HepG2 (cell line): ENCODE results near the gene MARCHF2. TPM values are rescaled to one million over a fixed set of nuclear protein-coding genes. Genes with fewer than 3 reads are reported as not detected.

Experiments used
- ATAC-seq: fragments of 200-7000 bp; cut with Tn5 transposase; 3 replicates; pipeline ENCODE4 v1.9.1; 2020; ENCODE audit warnings: mild to moderate bottlenecking, moderate library complexity
- BruUV-seq: library from RNA; stranded (reverse); fragments of 400-500 nt; replicated peaks from 2 replicates; lab custom pipeline; 2021; lab: Mats Ljungman, UMichigan
- CTCF ChIA-PET: fragments of 300-600 bp; formaldehyde crosslinking; extraction: SDS; loops from one replicate; lab custom pipeline; 2021; ENCODE audit warnings: low total read pairs, inconsistent platforms, low intra/inter-chr PET ratio; lab: Yijun Ruan, JAX
- POLR2A ChIA-PET: fragments of 350-600 bp; sonication (Branson Sonifier 250); formaldehyde crosslinking; loops from one replicate; lab custom pipeline; 2020; ENCODE audit warnings: antibody characterized with exemption, inconsistent platforms; lab: Yijun Ruan, JAX
- DNase-seq: peaks from one replicate; pipeline ENCODE4 v3.0.0-alpha.2; 2015; ENCODE audit warnings: low spot score
- FAIRE-seq: peaks from 3 replicates; lab custom pipeline; 2011; peaks lifted over from hg19 to GRCh38; lab: Jason Lieb, UNC
- H2AFZ ChIP-seq: one replicate; pipeline ENCODE4 v1.6.1; 2011; ENCODE audit warnings: low read length, inconsistent platforms
- H3K27ac ChIP-seq: fragments of 300-600 bp; 3 replicates; pipeline ENCODE4 v1.8.0; 2011; ENCODE audit warnings: mixed run types, mild to moderate bottlenecking, mixed read lengths, low read length, inconsistent platforms; ENCODE audit not compliant: insufficient read depth; ENCODE audit errors: extremely low read length
- H3K27me3 ChIP-seq, 2 experiments: fragments of 200-600 bp in 1 of 2; 2 replicates in 1 of 2; 3 replicates in 1 of 2; pipeline versions ENCODE4 v1.6.0 to v1.8.0; 2011; ENCODE audit warnings: low read length in 2 of 2, mild to moderate bottlenecking in 2 of 2, moderate library complexity in 2 of 2, inconsistent platforms in 1 of 2; ENCODE audit not compliant: insufficient read depth in 2 of 2, control insufficient read depth in 1 of 2
- H3K36me3 ChIP-seq, 2 experiments: fragments of 200-600 bp in 1 of 2; replicated peaks in 1 of 2; 2 replicates in 1 of 2; 3 replicates in 1 of 2; pipeline versions ENCODE4 v1.5.1 to v1.8.0; 2011; ENCODE audit warnings: low read length in 2 of 2, inconsistent platforms in 1 of 2; ENCODE audit not compliant: insufficient read depth in 2 of 2, control insufficient read depth in 1 of 2
- H3K4me1 ChIP-seq: 2 replicates; pipeline ENCODE4 v1.5.1; 2012; ENCODE audit warnings: low read length, inconsistent platforms; ENCODE audit not compliant: insufficient read depth
- H3K4me2 ChIP-seq: 2 replicates; pipeline ENCODE4 v1.6.0; 2011; ENCODE audit warnings: low read depth, low read length, inconsistent platforms
- H3K4me3 ChIP-seq, 3 experiments: fragments of 200-600 bp in 1 of 3; sonication (generic), shearing (Covaris generic) in 1 of 3; replicated peaks in 1 of 3; 2 replicates each; pipeline ENCODE4 v1.5.1; 2011 to 2016; ENCODE audit warnings: low read length in 3 of 3, inconsistent platforms in 2 of 3, low read depth in 2 of 3, mild to moderate bottlenecking in 2 of 3, control low read depth in 1 of 3, mixed read lengths in 1 of 3; ENCODE audit not compliant: insufficient read depth in 1 of 3
- H3K79me2 ChIP-seq: one replicate; pipeline ENCODE4 v1.6.1; 2011; ENCODE audit warnings: low read length, inconsistent platforms; ENCODE audit not compliant: insufficient read depth
- H3K9ac ChIP-seq: 2 replicates; pipeline ENCODE4 v1.6.0; 2011; ENCODE audit warnings: mild to moderate bottlenecking, low read depth, low read length, inconsistent platforms; ENCODE audit not compliant: insufficient read depth
- H3K9me3 ChIP-seq: 2 replicates; pipeline ENCODE4 v1.5.1; 2012; ENCODE audit warnings: mild to moderate bottlenecking, low read length
- H4K20me1 ChIP-seq: 2 replicates; pipeline ENCODE4 v1.6.0; 2011; ENCODE audit warnings: inconsistent platforms, mild to moderate bottlenecking, low read length, moderate library complexity; ENCODE audit not compliant: insufficient read depth
- ELF1 ChIP-seq: sonication (generic); formaldehyde crosslinking; IDR thresholded peaks from 2 replicates; pipeline ENCODE4 v1.4.0; 2020; ENCODE audit warnings: missing genetic modification reagents
- IKZF5 ChIP-seq: IDR thresholded peaks from 2 replicates; pipeline ENCODE4 v1.6.1; 2018; ENCODE audit warnings: missing genetic modification reagents, mild to moderate bottlenecking, missing compliant biosample characterization
- SAP130 ChIP-seq: IDR thresholded peaks from 2 replicates; pipeline ENCODE4 v1.6.1; 2016; ENCODE audit warnings: low read depth
- TGIF2 ChIP-seq: IDR thresholded peaks from 2 replicates; pipeline ENCODE4 v1.6.1; 2016; ENCODE audit warnings: control low read depth, missing compliant biosample characterization
- ZBTB10 ChIP-seq: sonication (generic); formaldehyde crosslinking; IDR thresholded peaks from 2 replicates; pipeline ENCODE4 v1.4.0; 2020; ENCODE audit warnings: missing genetic modification reagents, borderline replicate concordance
- ZNF143 ChIP-seq: sonication (generic); formaldehyde crosslinking; IDR thresholded peaks from 2 replicates; pipeline ENCODE4 v1.4.0; 2020; ENCODE audit warnings: missing genetic modification reagents
- ZNF782 ChIP-seq: sonication (generic); formaldehyde crosslinking; IDR thresholded peaks from 2 replicates; pipeline ENCODE4 v1.4.0; 2020; ENCODE audit warnings: missing genetic modification reagents, mild to moderate bottlenecking, borderline replicate concordance
- WGBS: methylation state at CpG from one replicate; pipeline ENCODE4 v1.1.6; 2017; ENCODE audit warnings: low lambda C conversion rate; 5-methylcytosine and 5-hydroxymethylcytosine counted together
- in situ Hi-C: cut with HindIII; loops from 2 replicates; pipeline ENCODE4 v1.10.0; 2017; ENCODE audit warnings: low pct_unique_long_range_greater_than_20kb; ENCODE audit not compliant: extremely low pct_ligation_motif_present
- intact Hi-C: fragments of 100-400 bp; cut with micrococcal nuclease; formaldehyde crosslinking; loops from one replicate; pipeline ENCODE4 v1.10.0; 2022; ENCODE audit not compliant: unreplicated experiment
- polyA plus RNA-seq, 8 experiments: library from polyadenylated mRNA; depleted of rRNA in 3 of 8; stranded (reverse) in 7 of 8; unstranded in 1 of 8; fragments of >200 nt; fragmentation: Illumina TruSeq in 4 of 8; extraction: Trizol in 4 of 8; gene quantifications; 2 replicates each; pipeline versions ENCODE4 v1.2.1 to v1.2.3, GENCODE V29; 2011 to 2016; ENCODE audit warnings: low read depth in 4 of 8, missing spikeins in 1 of 8, mixed read lengths in 1 of 8; ENCODE audit not compliant: insufficient read depth in 1 of 8
- total RNA-seq, 5 experiments: library from RNA; depleted of rRNA; stranded (reverse); fragments of >200 nt; fragmentation: Illumina TruSeq; extraction: Trizol; gene quantifications; 2 replicates each; pipeline ENCODE4 v1.2.3, GENCODE V29; 2016; ENCODE audit warnings: low read depth in 1 of 5

MARCHF2 gene
- total and polyA plus RNA-seq, 2 of the 13 experiments (the other 11 are each of a cell fraction or from before 2014, with no cell fraction given): 12.7 to 13.0 TPM

- intact Hi-C loops: no loop called here
- Histone ChIP-seq H3K9me3 (no peaks in the 10 kb centered on the region), H3K4me2 (no peak overlapping the region), H3K79me2 (peaks cover 32% of the 10 kb centered on the region), H4K20me1 (peaks cover 4% of the 10 kb centered on the region), H3K4me1 (peaks cover 47% of the 10 kb centered on the region), H3K4me3 (no peak overlapping the region), H3K27me3 (no peaks in the 10 kb centered on the region), H3K27ac (no peak overlapping the region), H3K36me3 (peaks cover 6 to 20% of the 10 kb centered on the region in 2 experiments; a peak in 4 of 5 replicates), H3K9ac (no peak overlapping the region), H2AFZ (no peak overlapping the region)
- TF ChIP-seq ELF1: no peak
- TF ChIP-seq ZNF782: no peak
- no peak for TF ChIP-seq ZBTB10 (CRISPR knock-in tag)
- no peak for TF ChIP-seq ZNF143 (CRISPR knock-in tag)
- no peak for TF ChIP-seq SAP130 (CRISPR knock-in tag)
- TF ChIP-seq TGIF2 (CRISPR knock-in tag): no peak
- TF ChIP-seq IKZF5 (CRISPR knock-in tag): no peak
- WGBS: 100% methylated on average over 2 of the region's 9 CpGs
- CTCF ChIA-PET: no interaction called here
- BruUV-seq: no TSS peak
- POLR2A ChIA-PET: interaction anchor here (0.6 kb wide), 1 partner anchor 50 kb away, joined by 3 read pairs; no protein-coding TSS in a partner anchor
- ATAC-seq: no peak
- no peak for DNase-seq
- in situ Hi-C loops: loop anchor here (5.0 kb wide), 1 partner anchor 46 kb away; no protein-coding TSS in a partner anchor
- no peak for FAIRE-seq
These were observed 14.8 kb upstream of the MARCHF2 start for GRCh38 chr19:8398311-8398771.
